Activated B cell treated with CpG ODN at 0.5 μM for 24 hours (primary cell): Measurements from ENCODE around the gene DPRX. TPM values are rescaled to one million over a fixed set of nuclear protein-coding genes. Genes with fewer than 3 reads are reported as not detected.

Source experiments
- ATAC-seq: fragments of 200-7000 bp; cut with Tn5 transposase; one replicate; pipeline ENCODE4 v1.10.0; 2021; ENCODE audit warnings: low read depth, mild to moderate bottlenecking, moderate library complexity
- CTCF ChIA-PET: fragments of 350-600 bp; sonication (Branson Sonifier 250); formaldehyde crosslinking; loops from one replicate; lab custom pipeline; 2021; ENCODE audit warnings: antibody characterized with exemption; lab: Charles Lee
- POLR2A ChIA-PET: fragments of 350-600 bp; sonication (Branson Sonifier 250); formaldehyde crosslinking; loops from one replicate; lab custom pipeline; 2021; ENCODE audit warnings: antibody characterized with exemption; lab: Charles Lee
- DNase-seq: peaks from one replicate; pipeline ENCODE4 v3.0.0; 2022
- H3K27ac Mint-ChIP-seq: one replicate; pipeline ENCODE4 v1.8.0; 2020; ENCODE audit warnings: mixed read lengths
- H3K27me3 Mint-ChIP-seq: one replicate; pipeline ENCODE4 v1.8.0; 2021; ENCODE audit warnings: mixed read lengths
- H3K36me3 Mint-ChIP-seq: one replicate; pipeline ENCODE4 v1.8.0; 2021; ENCODE audit warnings: low read depth, mixed read lengths
- H3K4me1 Mint-ChIP-seq: one replicate; pipeline ENCODE4 v1.8.0; 2021; ENCODE audit warnings: mixed read lengths
- H3K4me3 Mint-ChIP-seq: one replicate; pipeline ENCODE4 v1.8.0; 2020; ENCODE audit warnings: mild to moderate bottlenecking, mixed read lengths
- H3K9me3 Mint-ChIP-seq: one replicate; pipeline ENCODE4 v1.8.0; 2020; ENCODE audit warnings: mixed read lengths
- CTCF ChIP-seq: fragments of 200-600 bp; IDR thresholded peaks from one replicate; pipeline ENCODE4 v1.8.0; 2022; ENCODE audit warnings: antibody characterized with exemption, mild to moderate bottlenecking
- intact Hi-C: fragments of 100-400 bp; cut with micrococcal nuclease; formaldehyde crosslinking; loops from one replicate; pipeline ENCODE4 v1.15.1; 2024
- total RNA-seq: library from RNA; stranded (reverse); gene quantifications from 2 replicates; pipeline ENCODE4 v1.2.3, GENCODE V29; 2022

The DPRX gene
- total RNA-seq, 1 donor from 2014 or later = not detected

GRCh38 chr19:53646144-53646543, 14.3 kb downstream of the DPRX start:
- ChIA-PET CTCF (no interaction called here), POLR2A (no interaction called here)
- DNase-seq (no peak), ATAC-seq (no peak)
- H3K9me3 Mint-ChIP-seq = no peaks in the 10 kb centered on the region
- no peaks in the 10 kb centered on the region for H3K27me3 Mint-ChIP-seq
- no peaks in the 10 kb centered on the region for H3K36me3 Mint-ChIP-seq
- intact Hi-C loops = no loop called here
- no peak for TF ChIP-seq CTCF
- no peaks in the 10 kb centered on the region for H3K4me1 Mint-ChIP-seq
- no peak overlapping the region for H3K4me3 Mint-ChIP-seq
- H3K27ac Mint-ChIP-seq = no peak overlapping the region

GRCh38 chr19:53647350-53647749, 15.6 kb downstream of the DPRX start:
- CTCF ChIA-PET = no interaction called here
- no peak for TF ChIP-seq CTCF
- no peaks in the 10 kb centered on the region for H3K36me3 Mint-ChIP-seq
- POLR2A ChIA-PET = no interaction called here
- ATAC-seq (no peak), DNase-seq (no peak)
- no peaks in the 10 kb centered on the region for H3K27me3 Mint-ChIP-seq
- H3K4me1 Mint-ChIP-seq = no peaks in the 10 kb centered on the region
- H3K27ac Mint-ChIP-seq = no peak overlapping the region
- H3K9me3 Mint-ChIP-seq = no peaks in the 10 kb centered on the region
- intact Hi-C loops = no loop called here
- H3K4me3 Mint-ChIP-seq = no peak overlapping the region

- DNase-seq = no peak
- no peaks in the 10 kb centered on the region for H3K27me3 Mint-ChIP-seq
- no peak overlapping the region for H3K4me3 Mint-ChIP-seq
- no peak overlapping the region for H3K27ac Mint-ChIP-seq
- ATAC-seq = no peak
- intact Hi-C loops = no loop called here
- CTCF ChIA-PET = no interaction called here
- POLR2A ChIA-PET = no interaction called here
- H3K9me3 Mint-ChIP-seq = peaks cover under 1% of the 10 kb centered on the region
- no peaks in the 10 kb centered on the region for H3K36me3 Mint-ChIP-seq
- TF ChIP-seq CTCF = no peak
- H3K4me1 Mint-ChIP-seq = no peaks in the 10 kb centered on the region
These were observed 16.0 kb downstream of the DPRX start for GRCh38 chr19:53647792-53648191.

- H3K27me3 Mint-ChIP-seq = no peaks in the 10 kb centered on the region
These were observed 18.2 kb downstream of the DPRX start for GRCh38 chr19:53649746-53650593.

More at GRCh38 chr19:53649746-53650593, 18.2 kb downstream of the DPRX start:
- intact Hi-C loops = no loop called here
- Mint-ChIP-seq H3K36me3 (no peaks in the 10 kb centered on the region), H3K9me3 (peaks cover 3% of the 10 kb centered on the region), H3K4me1 (no peaks in the 10 kb centered on the region), H3K4me3 (no peak overlapping the region), H3K27ac (no peak overlapping the region)
- POLR2A ChIA-PET = no interaction called here
- no peak for TF ChIP-seq CTCF
- ATAC-seq = no peak
- CTCF ChIA-PET = no interaction called here
- no peak for DNase-seq
